SIG-M5 treated with dmso at 0.1 percent for 504 hours (cell line): ENCODE data around the gene PGAP1.
A peak's percentile ranks its signal among the peaks of the same experiment; 100 is the strongest.

Experiments used
- DNase-seq: peaks from one replicate; lab custom pipeline; 2025; ENCODE audit not compliant: unreplicated experiment; lab: John Stamatoyannopoulos, UW

PGAP1 gene

GRCh38 chr2:196900843-196901242 lies 25.7 kb downstream of the PGAP1 start:
- no peak for DNase-seq

GRCh38 chr2:196899976-196900375 lies 26.5 kb downstream of the PGAP1 start:
- no peak for DNase-seq

- no peak for DNase-seq
These were observed 35.4 kb downstream of the PGAP1 start for GRCh38 chr2:196891136-196891535.

GRCh38 chr2:196887431-196887830 lies 39.1 kb downstream of the PGAP1 start:
- DNase-seq, result no peak

GRCh38 chr2:196884368-196884767 lies 42.1 kb downstream of the PGAP1 start:
- no peak for DNase-seq

- DNase-seq, result no peak
These were observed 50.1 kb downstream of the PGAP1 start for GRCh38 chr2:196876364-196876763.

- DNase-seq, result no peak
These were observed 51.1 kb downstream of the PGAP1 start for GRCh38 chr2:196875414-196875813.

- DNase-seq, result no peak
These were observed 53.0 kb downstream of the PGAP1 start for GRCh38 chr2:196873511-196873910.

GRCh38 chr2:196854629-196855028 lies 71.9 kb downstream of the PGAP1 start:
- DNase-seq, result no peak

GRCh38 chr2:196853301-196854087 lies 73.0 kb downstream of the PGAP1 start:
- DNase-seq, result no peak

GRCh38 chr2:196851088-196851487 lies 75.4 kb downstream of the PGAP1 start:
- no peak for DNase-seq

- DNase-seq, result peak; percentile 24
These were observed 76.6 kb downstream of the PGAP1 start for GRCh38 chr2:196849895-196850294.

- no peak for DNase-seq
These were observed 80.2 kb downstream of the PGAP1 start for GRCh38 chr2:196846295-196846694.

GRCh38 chr2:196845371-196845770 lies 81.1 kb downstream of the PGAP1 start:
- DNase-seq, result no peak

GRCh38 chr2:196840171-196840570 lies 86.3 kb downstream of the PGAP1 start:
- DNase-seq, result no peak

- peak; percentile 32 for DNase-seq
These were observed 86.9 kb downstream of the PGAP1 start for GRCh38 chr2:196839574-196839973.

GRCh38 chr2:196836440-196836839 lies 90.1 kb downstream of the PGAP1 start:
- DNase-seq, result no peak

- DNase-seq, result no peak
These were observed 95.8 kb downstream of the PGAP1 start for GRCh38 chr2:196830701-196831100.

- no peak for DNase-seq
These were observed 99.2 kb downstream of the PGAP1 start for GRCh38 chr2:196827356-196827755.

- peak; percentile 12 for DNase-seq
These were observed 102.6 kb downstream of the PGAP1 start for GRCh38 chr2:196823750-196824522.

- peak; percentile 4 for DNase-seq
These were observed 105.3 kb downstream of the PGAP1 start for GRCh38 chr2:196821195-196821594.

- no peak for DNase-seq
These were observed 117.2 kb downstream of the PGAP1 start, which contains the start of gene C2orf66 for GRCh38 chr2:196809260-196809659. Gene C2orf66 (minus strand): TSS chr2:196809355. CDS start chr2:196809336, 19 bp downstream.
